Stimulated activated CD4-positive, alpha-beta T cell treated with anti-CD3 and anti-CD28 coated beads, TNF-alpha, amount 100 ng/mL, for 4 hours (primary cell): ENCODE data around the gene VAV1.

Source experiments
- DNase-seq, 3 experiments: peaks; one replicate each; pipeline ENCODE4 v3.0.0-alpha.2; 2020; ENCODE audit warnings: low read depth in 3 of 3

The VAV1 gene

GRCh38 chr19:6894313-6894712 is 121.8 kb downstream of the VAV1 start:
- no peak for DNase-seq

- DNase-seq, result no peak
These were observed 130.9 kb downstream of the VAV1 start for GRCh38 chr19:6903446-6903845.

GRCh38 chr19:6906559-6907060 is 134.1 kb downstream of the VAV1 start:
- DNase-seq, result no peak
